Trophoblast cell (in vitro differentiated cells and primary cell): ENCODE measurements around the gene ALPK3.

Experiments
- DNase-seq, 2 donors: peaks; one replicate each; pipeline ENCODE4 v3.0.0-alpha.2; 2016
- H2AFZ ChIP-seq: 2 replicates; pipeline ENCODE4 v1.6.1; 2013; ENCODE audit warnings: low read length, moderate library complexity, mild to moderate bottlenecking; ENCODE audit not compliant: insufficient read depth, poor library complexity
- H2AK5ac ChIP-seq: 2 replicates; pipeline ENCODE4 v1.6.1; 2013; ENCODE audit warnings: mild to moderate bottlenecking, low read length
- H2BK120ac ChIP-seq: 2 replicates; pipeline ENCODE4 v1.6.1; 2013; ENCODE audit warnings: low read length, mild to moderate bottlenecking, moderate library complexity; ENCODE audit not compliant: insufficient read depth, poor library complexity
- H2BK12ac ChIP-seq: 2 replicates; pipeline ENCODE4 v1.6.1; 2013; ENCODE audit warnings: mild to moderate bottlenecking, low read length, moderate library complexity
- H2BK5ac ChIP-seq: 2 replicates; pipeline ENCODE4 v1.6.1; 2013; ENCODE audit warnings: low read length, low read depth, moderate library complexity, mild to moderate bottlenecking; ENCODE audit not compliant: poor library complexity
- H3K14ac ChIP-seq: 2 replicates; pipeline ENCODE4 v1.6.1; 2013; ENCODE audit warnings: mild to moderate bottlenecking, low read length
- H3K18ac ChIP-seq: 2 replicates; pipeline ENCODE4 v1.6.1; 2013; ENCODE audit warnings: mild to moderate bottlenecking, low read length
- H3K23ac ChIP-seq: 2 replicates; pipeline ENCODE4 v1.6.1; 2013; ENCODE audit warnings: low read length
- H3K27ac ChIP-seq: 2 replicates; pipeline ENCODE4 v1.5.1; 2013; ENCODE audit warnings: low read depth, mild to moderate bottlenecking, inconsistent platforms, low read length, moderate library complexity
- H3K27me3 ChIP-seq: 2 replicates; pipeline ENCODE4 v1.6.1; 2013; ENCODE audit warnings: inconsistent platforms, mild to moderate bottlenecking, low read length, moderate library complexity; ENCODE audit not compliant: insufficient read depth
- H3K36me3 ChIP-seq, 2 experiments: 1 replicate in 1 of 2; 2 replicates in 1 of 2; pipeline ENCODE4 v1.6.1; 2013; ENCODE audit warnings: low read length in 2 of 2, mild to moderate bottlenecking in 2 of 2, moderate library complexity in 1 of 2; ENCODE audit not compliant: insufficient read depth in 2 of 2, control insufficient read depth in 1 of 2
- H3K4ac ChIP-seq: 2 replicates; pipeline ENCODE4 v1.6.1; 2013; ENCODE audit warnings: low read depth, mild to moderate bottlenecking, low read length, moderate library complexity
- H3K4me1 ChIP-seq, 2 experiments: 1 replicate in 1 of 2; 2 replicates in 1 of 2; pipeline ENCODE4 v1.6.1; 2013; ENCODE audit warnings: low read length in 2 of 2, mild to moderate bottlenecking in 2 of 2, moderate library complexity in 1 of 2; ENCODE audit not compliant: insufficient read depth in 2 of 2, control insufficient read depth in 1 of 2
- H3K4me2 ChIP-seq: 2 replicates; pipeline ENCODE4 v1.6.1; 2013; ENCODE audit warnings: inconsistent platforms, mild to moderate bottlenecking, low read length, moderate library complexity
- H3K4me3 ChIP-seq: 2 replicates; pipeline ENCODE4 v1.5.1; 2013; ENCODE audit warnings: mild to moderate bottlenecking, low read depth, low read length, inconsistent platforms
- H3K79me1 ChIP-seq: one replicate; pipeline ENCODE4 v1.6.1; 2013; ENCODE audit warnings: low read length
- H3K79me2 ChIP-seq: 2 replicates; pipeline ENCODE4 v1.6.1; 2013; ENCODE audit warnings: low read length, mild to moderate bottlenecking; ENCODE audit not compliant: control insufficient read depth, insufficient read depth, poor library complexity
- H3K9ac ChIP-seq: 2 replicates; pipeline ENCODE4 v1.6.1; 2013; ENCODE audit warnings: mild to moderate bottlenecking, low read length
- H3K9me3 ChIP-seq: 2 replicates; pipeline ENCODE4 v1.6.1; 2013; ENCODE audit warnings: low read depth, mild to moderate bottlenecking, control low read depth, inconsistent platforms, low read length; ENCODE audit not compliant: insufficient read depth
- H4K12ac ChIP-seq: 2 replicates; pipeline ENCODE4 v1.6.1; 2013; ENCODE audit warnings: low read depth, mild to moderate bottlenecking, low read length, moderate library complexity
- H4K8ac ChIP-seq: 2 replicates; pipeline ENCODE4 v1.6.1; 2013; ENCODE audit warnings: low read depth, mild to moderate bottlenecking, low read length, moderate library complexity
- H4K91ac ChIP-seq: one replicate; pipeline ENCODE4 v1.6.1; 2013; ENCODE audit warnings: low read depth, mild to moderate bottlenecking, low read length, moderate library complexity
- WGBS: extraction: QIAGEN DNeasy Blood & Tissue Kit; methylation state at CpG from one replicate; pipeline ENCODE4 v1.1.7; 2013; ENCODE audit warnings: missing lambda C conversion rate; ENCODE audit not compliant: insufficient read length, insufficient coverage; ENCODE audit errors: extremely low coverage; 5-methylcytosine and 5-hydroxymethylcytosine counted together

ALPK3 gene

GRCh38 chr15:84878504-84878903 is 61.3 kb downstream of the ALPK3 start:
- WGBS, result no CpG with 5 or more reads among the region's 4 CpGs
- peak overlapping the region; percentile 54 for H3K4me2 ChIP-seq
- H2BK5ac ChIP-seq, result peak overlapping the region; percentile 49
- H3K18ac ChIP-seq, result peak overlapping the region; percentile 88
- no peak overlapping the region for H2AK5ac ChIP-seq
- H2BK12ac ChIP-seq, result peak overlapping the region; percentile 32
- H4K91ac ChIP-seq, result peak overlapping the region; percentile 86
- peaks cover 10 to 16% of the 10 kb centered on the region in 2 experiments for H3K4me1 ChIP-seq
- H3K14ac ChIP-seq, result peak overlapping the region; percentile 65
- H3K27me3 ChIP-seq, result no peaks in the 10 kb centered on the region
- no peak overlapping the region for H3K4me3 ChIP-seq
- H4K12ac ChIP-seq, result no peak overlapping the region
- no peak overlapping the region for H3K23ac ChIP-seq
- H2AFZ ChIP-seq, result peak overlapping the region; percentile 32
- H3K79me2 ChIP-seq, result no peaks in the 10 kb centered on the region
- H3K79me1 ChIP-seq, result peaks cover 8% of the 10 kb centered on the region
- peak overlapping the region; percentile 81 for H4K8ac ChIP-seq
- H2BK120ac ChIP-seq, result peak overlapping the region; percentile 35
- H3K4ac ChIP-seq, result peak overlapping the region; percentile 29
- DNase-seq, result peak; percentile 47 to 73
- peak overlapping the region; percentile 63 for H3K27ac ChIP-seq
- H3K9ac ChIP-seq, result no peak overlapping the region
- H3K36me3 ChIP-seq, result no peaks in the 10 kb centered on the region
- no peaks in the 10 kb centered on the region for H3K9me3 ChIP-seq

DNA sequence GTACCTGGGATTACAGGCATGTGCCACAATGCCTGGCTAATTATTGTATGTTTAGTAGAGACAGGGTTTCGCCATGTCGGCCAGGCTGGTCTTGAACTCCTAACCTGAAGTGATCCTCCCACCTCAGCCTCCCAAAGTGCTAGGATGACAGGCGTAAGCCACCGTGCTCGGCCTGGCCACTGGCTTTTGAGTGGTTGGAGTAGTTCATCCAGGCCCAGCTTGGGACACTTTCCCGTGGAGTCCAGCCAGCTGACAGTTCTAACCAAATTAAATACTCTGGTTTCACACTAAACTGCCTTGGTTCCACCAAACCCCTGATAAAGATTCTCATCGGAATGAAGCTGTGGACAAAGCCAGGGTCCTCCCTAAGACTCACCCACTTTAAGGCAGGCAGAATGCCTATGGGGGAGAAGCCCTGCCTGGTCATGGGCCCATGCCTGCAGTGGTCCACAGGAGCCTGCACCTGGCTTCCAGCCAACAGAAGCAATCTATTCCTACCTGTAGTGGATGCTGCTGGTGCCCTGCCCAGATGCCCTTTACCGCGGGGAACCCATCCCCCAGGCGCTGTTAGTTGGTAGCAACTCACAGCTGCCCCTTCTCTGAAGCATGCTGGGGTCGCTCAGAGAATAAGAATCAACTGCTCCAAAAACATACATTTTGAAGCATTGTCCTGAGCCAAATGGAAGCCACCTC is 62.1 kb downstream of the ALPK3 start:
- H3K79me1 ChIP-seq, result peaks cover 8% of the 10 kb centered on the region
- H4K12ac ChIP-seq, result no peak overlapping the region
- no peak overlapping the region for H2AFZ ChIP-seq
- peak overlapping the region; percentile 43 for H3K18ac ChIP-seq
- H2BK5ac ChIP-seq, result peak overlapping the region; percentile 60
- WGBS, result no CpG with 5 or more reads among the region's 11 CpGs
- H3K79me2 ChIP-seq, result no peaks in the 10 kb centered on the region
- H3K27me3 ChIP-seq, result no peaks in the 10 kb centered on the region
- peak overlapping the region; percentile 67 for H2BK120ac ChIP-seq
- no peak for DNase-seq
- no peak overlapping the region for H3K4me2 ChIP-seq
- no peaks in the 10 kb centered on the region for H3K9me3 ChIP-seq
- H3K9ac ChIP-seq, result no peak overlapping the region
- H4K91ac ChIP-seq, result peak overlapping the region; percentile 86
- no peak overlapping the region for H3K27ac ChIP-seq
- H4K8ac ChIP-seq, result peak overlapping the region; percentile 81
- no peak overlapping the region for H3K4me3 ChIP-seq
- H3K23ac ChIP-seq, result no peak overlapping the region
- no peaks in the 10 kb centered on the region for H3K36me3 ChIP-seq
- H3K14ac ChIP-seq, result peak overlapping the region; percentile 65
- peaks cover 10 to 16% of the 10 kb centered on the region in 2 experiments for H3K4me1 ChIP-seq
- peak overlapping the region; percentile 23 for H3K4ac ChIP-seq
- peak overlapping the region; percentile 91 for H2BK12ac ChIP-seq
- H2AK5ac ChIP-seq, result peak overlapping the region; percentile 69

DNA sequence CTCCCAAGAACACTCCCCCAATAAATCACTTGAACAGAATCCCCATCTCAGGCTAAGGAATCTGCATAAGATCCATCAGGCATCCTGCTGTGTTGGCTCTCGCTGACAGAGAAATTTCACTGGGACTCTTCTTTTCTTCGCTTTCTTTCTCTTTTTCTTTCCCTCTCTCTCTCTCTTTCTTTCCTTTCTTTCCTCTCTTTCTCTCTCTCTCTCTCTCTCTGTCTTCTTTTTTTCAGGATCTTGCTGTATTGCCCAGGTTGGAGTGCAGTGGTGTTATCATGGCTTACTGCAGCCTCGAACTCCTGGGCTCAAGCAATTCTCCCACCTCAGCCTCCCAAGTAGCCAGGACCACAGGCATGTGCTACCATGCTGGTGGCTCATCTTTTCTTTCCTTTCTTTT is 62.9 kb downstream of the ALPK3 start:
- no peak overlapping the region for H2AK5ac ChIP-seq
- H3K36me3 ChIP-seq, result no peaks in the 10 kb centered on the region
- H3K18ac ChIP-seq, result no peak overlapping the region
- DNase-seq, result no peak
- no peaks in the 10 kb centered on the region for H3K27me3 ChIP-seq
- H4K8ac ChIP-seq, result no peak overlapping the region
- H3K9me3 ChIP-seq, result no peaks in the 10 kb centered on the region
- no peak overlapping the region for H3K14ac ChIP-seq
- H3K79me2 ChIP-seq, result no peaks in the 10 kb centered on the region
- H4K91ac ChIP-seq, result no peak overlapping the region
- H3K4me1 ChIP-seq, result peaks cover 10 to 16% of the 10 kb centered on the region in 2 experiments
- H3K4ac ChIP-seq, result no peak overlapping the region
- H3K27ac ChIP-seq, result no peak overlapping the region
- H3K4me2 ChIP-seq, result no peak overlapping the region
- H2BK12ac ChIP-seq, result no peak overlapping the region
- no peak overlapping the region for H2BK120ac ChIP-seq
- H2BK5ac ChIP-seq, result no peak overlapping the region
- H2AFZ ChIP-seq, result no peak overlapping the region
- no CpG with 5 or more reads among the region's 3 CpGs for WGBS
- no peak overlapping the region for H3K9ac ChIP-seq
- peaks cover 8% of the 10 kb centered on the region for H3K79me1 ChIP-seq
- no peak overlapping the region for H3K4me3 ChIP-seq
- no peak overlapping the region for H4K12ac ChIP-seq
- no peak overlapping the region for H3K23ac ChIP-seq

- Histone ChIP-seq H3K79me2 (no peaks in the 10 kb centered on the region), H4K12ac (no peak overlapping the region), H2AFZ (no peak overlapping the region), H3K4me3 (no peak overlapping the region), H3K9ac (no peak overlapping the region), H4K8ac (no peak overlapping the region), H2BK120ac (no peak overlapping the region), H3K4me1 (peaks cover 10 to 16% of the 10 kb centered on the region in 2 experiments), H3K27me3 (no peaks in the 10 kb centered on the region), H4K91ac (peak overlapping the region; percentile 6), H3K27ac (no peak overlapping the region), H3K36me3 (no peaks in the 10 kb centered on the region), H3K18ac (no peak overlapping the region), H2AK5ac (no peak overlapping the region), H3K14ac (no peak overlapping the region), H2BK5ac (no peak overlapping the region), H3K23ac (no peak overlapping the region), H3K79me1 (peaks cover 8% of the 10 kb centered on the region), H3K9me3 (no peaks in the 10 kb centered on the region), H3K4me2 (no peak overlapping the region), H2BK12ac (no peak overlapping the region), H3K4ac (no peak overlapping the region)
- WGBS, result no CpG with 5 or more reads among the region's 8 CpGs
- no peak for DNase-seq
These were observed 63.8 kb downstream of the ALPK3 start for GRCh38 chr15:84880822-84881519.
